SJSA1 (cell line): Measurements from ENCODE around the gene PDE4B. TPM values are rescaled to one million over a fixed set of nuclear protein-coding genes. Genes with fewer than 3 reads are reported as not detected.
A peak's percentile ranks its signal among the peaks of the same experiment; 100 is the strongest.
"Not testable (repeated sequence)": the region's sequence is repeated elsewhere in the genome, so short reads cannot be mapped to it uniquely, and the experiment has no call there.

Experiments used
- DNase-seq, 2 experiments: peaks; one replicate each; pipeline ENCODE4 v3.0.0-alpha.2; 2015 to 2020; ENCODE audit warnings: low spot score in 2 of 2, low read depth in 1 of 2
- H3K27ac ChIP-seq: fragments of 250-450 bp; sonication (Bioruptor Pico); 2 replicates; pipeline ENCODE4 v1.5.1; 2020; ENCODE audit warnings: mild to moderate bottlenecking, moderate library complexity
- H3K27me3 ChIP-seq: fragments of 250-450 bp; sonication (Bioruptor Pico); replicated peaks from 2 replicates; pipeline ENCODE4 v1.5.1; 2020; ENCODE audit warnings: mild to moderate bottlenecking, moderate library complexity
- H3K36me3 ChIP-seq: fragments of 250-450 bp; sonication (Bioruptor Pico); 2 replicates; pipeline ENCODE4 v1.5.1; 2020; ENCODE audit warnings: mild to moderate bottlenecking
- H3K4me1 ChIP-seq: fragments of 250-450 bp; sonication (Bioruptor Pico); replicated peaks from 2 replicates; pipeline ENCODE4 v1.6.1; 2021; ENCODE audit warnings: mild to moderate bottlenecking
- H3K4me3 ChIP-seq: fragments of 250-450 bp; sonication (Bioruptor Pico); 2 replicates; pipeline ENCODE4 v1.5.1; 2020; ENCODE audit warnings: mild to moderate bottlenecking
- H3K9me3 ChIP-seq: fragments of 250-450 bp; sonication (Bioruptor Pico); replicated peaks from 2 replicates; pipeline ENCODE4 v1.5.1; 2020; ENCODE audit warnings: mild to moderate bottlenecking
- total RNA-seq: library from RNA; depleted of rRNA; stranded (reverse); fragments of >200 nt; shearing (Covaris generic); gene quantifications from 2 replicates; pipeline ENCODE4 v1.2.3, GENCODE V29; 2014

PDE4B gene
- total RNA-seq, 1 experiment from 2014 or later: 12.4 TPM

DNA sequence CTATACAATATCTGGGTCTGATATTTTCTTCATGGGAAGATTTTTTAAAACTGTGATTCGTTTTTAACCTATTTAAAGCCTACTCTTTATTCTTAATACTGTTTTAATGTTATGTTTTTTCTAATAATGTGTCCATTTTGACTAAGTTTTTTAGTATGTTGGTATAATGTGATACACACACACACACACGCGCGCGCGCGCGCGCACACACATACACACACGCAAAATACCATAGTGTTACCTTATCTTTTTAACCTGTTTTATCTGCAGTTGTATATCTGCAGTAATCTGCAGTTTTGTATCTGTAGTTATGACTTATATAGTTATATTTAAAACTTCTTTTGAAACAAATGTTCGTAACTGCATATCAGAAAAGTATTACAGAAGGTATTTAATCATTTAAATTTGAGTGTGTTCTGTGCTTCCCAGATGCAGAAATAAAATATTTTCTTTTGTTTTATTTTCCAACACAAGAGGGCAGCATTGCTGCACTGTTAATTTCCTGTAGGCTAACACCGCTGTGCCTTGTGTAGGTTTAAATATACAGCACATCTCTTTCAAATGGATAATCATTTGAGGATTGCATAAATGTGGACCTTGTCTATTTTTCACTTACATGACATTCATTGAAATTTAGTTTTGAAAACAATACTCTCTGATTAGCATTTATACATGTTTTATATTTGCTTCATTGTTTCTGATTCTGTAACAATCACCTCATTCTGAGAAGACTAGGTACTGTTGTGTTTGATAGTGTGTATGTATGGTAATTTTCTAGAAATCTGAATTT, 166.1 kb downstream of the PDE4B start:
- Histone ChIP-seq H3K36me3 (no peaks in the 10 kb centered on the region), H3K27ac (no peak overlapping the region)
- peak in 1 of 2 experiments; percentile 54 for DNase-seq

DNA sequence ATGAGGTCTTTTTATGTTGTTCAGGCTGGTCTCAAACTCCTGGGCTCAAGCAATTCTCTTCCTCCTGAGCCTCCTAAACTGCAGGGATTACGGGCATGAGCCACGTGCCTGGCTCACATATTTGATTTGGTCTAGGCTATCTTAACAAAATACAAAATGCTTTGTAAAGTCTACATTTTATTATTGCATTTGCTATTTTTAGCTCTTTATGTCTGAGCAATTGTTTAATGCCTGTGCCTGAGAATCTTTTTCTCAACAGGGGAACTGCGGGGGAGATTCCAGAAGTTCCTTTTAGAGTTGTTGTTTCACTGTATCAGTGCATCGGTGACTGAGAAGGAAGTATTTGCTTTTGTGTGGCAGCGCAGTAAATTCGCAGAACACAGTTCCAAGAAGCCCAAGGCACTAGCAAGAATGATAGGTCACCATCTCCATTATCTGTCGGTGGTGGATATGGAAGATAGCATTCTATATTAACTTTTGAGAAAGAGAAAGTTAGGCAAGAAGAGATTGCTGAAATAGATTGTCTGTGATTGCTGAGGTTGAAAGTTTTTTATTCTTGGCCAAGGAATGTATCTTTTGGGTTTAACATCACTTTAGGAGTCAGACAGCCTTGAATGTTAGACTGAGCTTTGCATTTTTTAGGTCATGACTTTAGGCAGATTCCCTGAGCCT, 167.3 kb downstream of the PDE4B start:
- no peaks in the 10 kb centered on the region for H3K27me3 ChIP-seq
- DNase-seq: no peak
- no peaks in the 10 kb centered on the region for H3K9me3 ChIP-seq
- no peaks in the 10 kb centered on the region for H3K4me1 ChIP-seq
- H3K4me3 ChIP-seq: no peak overlapping the region
- H3K27ac ChIP-seq: no peak overlapping the region
- H3K36me3 ChIP-seq: no peaks in the 10 kb centered on the region

More for the DNA sequence above, 166.1 kb downstream of the PDE4B start:
- H3K9me3 ChIP-seq: no peaks in the 10 kb centered on the region
- H3K4me1 ChIP-seq: no peaks in the 10 kb centered on the region
- no peak overlapping the region for H3K4me3 ChIP-seq
- H3K27me3 ChIP-seq: no peaks in the 10 kb centered on the region

DNA sequence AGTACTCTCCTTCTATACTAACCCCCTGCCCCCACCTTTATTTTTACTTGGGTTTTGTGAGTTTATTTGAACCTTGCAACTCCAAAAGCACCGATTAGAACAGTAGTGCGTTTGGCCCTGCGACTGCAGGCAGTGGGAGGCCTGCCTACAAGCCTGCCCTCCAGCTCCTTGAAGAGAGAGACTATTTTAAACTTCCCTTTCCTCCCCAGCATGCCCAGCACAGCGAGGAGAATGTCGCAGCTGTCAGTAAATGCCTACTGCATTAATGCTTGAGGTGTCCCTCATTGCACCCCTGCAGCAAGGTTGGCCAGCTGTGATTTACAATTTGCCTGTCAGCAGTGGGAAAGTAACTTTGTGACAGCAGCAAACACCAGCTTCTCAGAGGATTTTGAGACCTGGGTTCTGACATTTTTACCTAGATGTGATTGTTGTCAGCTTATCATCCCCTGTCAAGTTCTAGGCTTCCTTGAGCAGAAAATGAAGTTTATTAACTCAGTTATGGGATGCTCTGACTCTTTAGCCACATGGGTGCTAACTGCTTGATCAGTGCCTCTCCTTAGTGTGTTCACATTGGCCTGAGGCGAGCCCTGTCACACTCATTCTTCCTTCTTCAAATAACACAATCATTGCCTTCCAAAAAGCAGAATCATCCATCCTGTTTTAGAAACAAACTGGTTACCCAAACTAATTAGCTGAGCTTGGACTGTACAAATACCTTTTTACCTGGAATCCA, 170.6 kb downstream of the PDE4B start:
- H3K4me3 ChIP-seq: no peak overlapping the region
- H3K36me3 ChIP-seq: no peaks in the 10 kb centered on the region
- no peak for DNase-seq
- H3K27ac ChIP-seq: no peak overlapping the region
- no peaks in the 10 kb centered on the region for H3K9me3 ChIP-seq
- H3K4me1 ChIP-seq: no peaks in the 10 kb centered on the region
- no peaks in the 10 kb centered on the region for H3K27me3 ChIP-seq

DNA sequence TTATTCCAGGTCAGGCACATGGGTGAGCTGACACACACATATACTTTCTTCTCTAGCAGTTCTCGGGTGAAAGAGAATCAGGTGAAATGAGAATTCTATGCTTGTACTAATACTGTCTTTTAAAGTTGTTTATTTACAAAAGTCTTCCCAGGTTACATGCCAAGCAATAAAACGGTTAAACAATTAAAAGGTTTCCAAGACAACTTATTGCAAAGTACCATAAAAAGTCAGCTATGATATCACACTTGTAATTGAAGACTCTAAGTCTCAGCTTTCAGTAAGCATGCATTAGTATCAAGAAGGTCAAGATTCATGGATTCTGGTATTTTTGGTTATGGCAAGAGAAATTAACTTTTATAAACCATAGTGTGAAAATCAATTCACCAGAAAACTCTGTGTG, 171.4 kb downstream of the PDE4B start:
- Histone ChIP-seq H3K4me3 (no peak overlapping the region), H3K27ac (no peak overlapping the region), H3K4me1 (no peaks in the 10 kb centered on the region), H3K27me3 (no peaks in the 10 kb centered on the region), H3K9me3 (no peaks in the 10 kb centered on the region), H3K36me3 (no peaks in the 10 kb centered on the region)
- no peak for DNase-seq

DNA sequence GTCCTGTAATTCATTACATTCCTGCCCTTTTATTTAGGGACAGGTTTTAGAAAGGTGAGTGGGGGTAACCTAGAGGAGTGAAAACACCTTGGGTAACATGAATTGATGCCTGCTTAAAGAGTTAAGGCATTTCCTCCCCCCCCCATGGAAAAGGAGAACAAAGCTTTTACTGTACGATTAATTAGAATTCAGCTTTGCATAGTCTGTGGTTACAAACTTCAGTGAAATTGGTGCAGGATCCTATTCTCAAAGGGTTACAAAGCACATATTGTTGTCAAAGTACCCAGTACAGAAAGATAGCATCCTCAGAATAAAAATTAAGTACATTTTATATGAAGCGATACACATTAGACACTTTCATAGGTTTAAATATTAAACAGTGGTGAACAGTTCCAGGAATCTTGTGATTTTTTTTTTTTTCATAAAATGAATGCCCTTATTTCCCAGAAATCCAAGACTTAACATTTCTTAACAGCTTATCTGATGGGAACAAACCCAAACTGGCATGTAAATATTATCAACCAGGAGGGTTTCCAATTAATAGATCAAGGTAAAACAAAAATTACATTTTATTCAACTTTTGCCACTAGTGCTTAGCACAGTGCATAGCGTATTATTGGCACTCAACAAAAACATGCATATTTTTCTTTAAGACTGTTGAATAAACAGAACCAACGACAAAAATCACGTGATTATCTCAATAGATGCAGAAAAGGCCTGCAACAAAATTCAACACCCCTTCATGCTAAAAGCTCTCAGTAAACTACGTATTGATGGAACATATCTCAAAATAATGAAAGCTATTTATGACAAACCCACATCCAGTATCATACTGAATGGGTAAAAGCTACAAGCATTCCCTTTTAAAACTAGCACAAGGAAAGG, 172.7 kb downstream of the PDE4B start:
- H3K27ac ChIP-seq: no peak overlapping the region
- DNase-seq: no peak
- H3K36me3 ChIP-seq: no peaks in the 10 kb centered on the region
- H3K4me3 ChIP-seq: no peak overlapping the region
- H3K4me1 ChIP-seq: no peaks in the 10 kb centered on the region
- no peaks in the 10 kb centered on the region for H3K27me3 ChIP-seq
- H3K9me3 ChIP-seq: no peaks in the 10 kb centered on the region

DNA sequence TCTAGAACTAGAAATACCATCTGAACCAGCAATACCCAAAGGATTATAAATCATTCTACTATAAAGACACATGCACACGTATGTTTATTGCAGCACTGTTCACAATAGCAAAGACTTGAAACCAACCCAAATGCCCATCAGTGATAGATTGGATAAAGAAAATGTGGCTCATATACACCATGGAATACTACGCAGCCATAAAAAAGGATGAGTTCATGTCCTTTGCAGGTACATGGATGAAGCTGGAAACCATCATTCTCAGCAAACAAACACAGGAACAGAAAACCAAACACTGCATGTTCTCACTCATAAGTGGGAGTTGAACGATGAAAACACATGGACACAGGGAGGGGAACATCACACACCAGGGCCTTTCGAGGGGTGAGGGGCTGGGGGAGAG, 174.8 kb downstream of the PDE4B start:
- not testable (repeated sequence) for H3K27me3 ChIP-seq, H3K27ac ChIP-seq, H3K4me3 ChIP-seq, H3K9me3 ChIP-seq, H3K4me1 ChIP-seq, H3K36me3 ChIP-seq, DNase-seq

DNA sequence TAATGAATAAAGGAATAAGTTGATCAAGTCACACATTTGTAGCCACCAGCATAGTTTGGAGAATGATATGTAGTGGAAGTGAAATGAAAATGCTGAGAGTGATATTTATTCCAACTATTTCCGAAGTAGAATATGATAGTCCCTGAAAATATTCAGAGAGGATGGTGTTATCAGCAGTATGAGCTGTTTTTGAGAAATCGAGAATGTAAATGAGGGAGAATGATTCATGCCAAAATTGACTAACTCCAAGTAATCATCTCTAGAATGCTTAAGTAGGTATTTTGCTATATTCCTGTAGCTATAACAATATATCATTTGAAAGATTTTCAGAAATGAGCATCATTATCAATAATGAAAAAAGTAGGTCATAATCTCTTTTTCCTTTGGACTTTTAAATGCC, 178.9 kb downstream of the PDE4B start:
- peaks cover 4% of the 10 kb centered on the region; the same call in 1 of the 2 replicates for H3K9me3 ChIP-seq
- no peak overlapping the region for H3K4me3 ChIP-seq
- H3K4me1 ChIP-seq: no peaks in the 10 kb centered on the region
- no peak for DNase-seq
- no peaks in the 10 kb centered on the region for H3K27me3 ChIP-seq
- no peaks in the 10 kb centered on the region for H3K36me3 ChIP-seq
- H3K27ac ChIP-seq: no peak overlapping the region

DNA sequence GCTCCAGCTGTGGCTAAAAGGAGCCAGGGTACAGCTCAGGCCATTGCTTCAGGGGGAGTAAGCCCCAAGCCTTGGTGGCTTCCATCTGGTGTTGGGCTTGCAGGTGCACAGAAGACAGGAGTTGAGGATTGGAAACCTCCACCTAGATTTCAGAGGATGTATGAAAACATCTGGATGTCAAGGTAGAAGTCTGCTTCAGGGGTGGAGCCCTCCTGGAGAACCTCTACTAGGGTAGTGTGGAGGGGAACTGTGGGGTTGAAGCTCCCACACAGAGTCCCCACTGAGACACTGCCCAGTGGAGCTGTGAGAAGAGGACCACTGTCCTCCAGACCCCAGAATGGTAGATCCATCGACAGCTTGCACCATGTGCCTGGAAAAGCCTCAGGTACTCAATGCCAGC, 183.0 kb downstream of the PDE4B start:
- no peak for DNase-seq
- H3K9me3 ChIP-seq: peaks cover 4% of the 10 kb centered on the region; the same call in 1 of the 2 replicates
- no peak overlapping the region for H3K27ac ChIP-seq
- H3K36me3 ChIP-seq: no peaks in the 10 kb centered on the region
- H3K27me3 ChIP-seq: no peaks in the 10 kb centered on the region
- H3K4me1 ChIP-seq: no peaks in the 10 kb centered on the region
- H3K4me3 ChIP-seq: no peak overlapping the region

DNA sequence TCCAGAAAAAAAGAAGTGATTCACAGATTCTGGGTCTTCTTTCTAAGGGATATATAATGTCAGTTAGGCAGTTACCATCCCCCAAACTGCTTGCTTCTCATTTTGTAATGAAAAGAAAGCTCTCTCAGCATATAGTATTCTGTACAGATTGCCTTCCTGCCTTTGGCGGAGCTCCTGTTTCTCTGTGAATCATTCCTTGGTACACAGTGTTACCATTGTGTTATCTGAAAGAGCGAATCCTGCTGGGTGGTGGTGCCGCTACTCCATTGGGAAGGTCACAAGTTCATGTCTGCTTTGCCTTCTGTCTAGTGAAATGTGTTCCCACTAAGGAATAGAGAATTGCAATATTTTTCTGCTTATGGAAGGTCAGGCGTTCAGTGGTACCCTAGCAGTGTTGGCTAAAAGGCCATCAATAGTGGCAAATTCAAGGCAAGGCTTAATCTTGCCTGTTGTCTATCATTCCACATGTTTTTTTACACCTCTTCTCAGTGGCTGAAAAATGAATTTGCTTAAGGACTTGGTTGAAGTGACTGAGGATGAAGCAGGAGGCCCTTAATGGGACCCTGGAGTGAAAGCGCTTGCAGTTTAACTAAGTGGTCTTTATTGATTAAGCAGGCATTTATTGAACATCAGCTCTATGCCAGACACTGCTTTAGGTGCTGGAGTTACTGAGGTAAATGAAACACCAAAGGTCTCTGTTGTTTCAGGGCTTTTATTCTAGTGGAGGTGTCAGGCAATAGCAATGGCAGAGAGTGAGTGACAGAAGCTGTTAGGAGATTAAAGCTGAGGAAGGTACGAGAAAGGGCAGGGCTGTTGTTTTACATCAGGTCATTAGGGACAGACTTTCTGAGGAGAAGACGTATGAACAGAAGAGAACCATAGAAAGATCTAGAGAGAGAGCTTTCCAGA, 186.7 kb downstream of the PDE4B start:
- Histone ChIP-seq H3K36me3 (no peaks in the 10 kb centered on the region), H3K27me3 (no peaks in the 10 kb centered on the region), H3K9me3 (peaks cover 4% of the 10 kb centered on the region; the same call in 1 of the 2 replicates), H3K4me3 (no peak overlapping the region), H3K27ac (no peak overlapping the region), H3K4me1 (no peaks in the 10 kb centered on the region)
- no peak for DNase-seq

DNA sequence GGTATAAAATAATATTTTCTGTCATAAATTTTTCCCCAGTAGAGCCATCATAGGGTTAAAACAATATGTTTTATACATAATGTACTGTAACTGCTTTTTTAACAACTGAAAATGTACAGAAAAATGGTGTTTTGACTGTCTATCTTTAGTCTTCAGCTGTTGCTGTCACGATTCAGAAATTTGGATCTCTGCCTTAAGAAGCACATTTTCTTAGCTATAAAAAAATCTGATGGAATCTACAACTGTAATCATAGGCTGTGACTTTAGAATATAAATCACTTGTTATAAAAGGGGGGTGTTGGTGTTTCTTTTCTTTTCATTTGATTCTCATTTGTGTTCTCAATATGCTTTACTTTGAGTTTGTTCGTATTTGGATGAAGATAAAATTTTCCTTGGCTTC, 187.5 kb downstream of the PDE4B start:
- H3K36me3 ChIP-seq: no peaks in the 10 kb centered on the region
- no peak for DNase-seq
- no peaks in the 10 kb centered on the region for H3K27me3 ChIP-seq
- no peak overlapping the region for H3K27ac ChIP-seq
- H3K9me3 ChIP-seq: no peaks in the 10 kb centered on the region; the same call in 1 of the 2 replicates
- no peak overlapping the region for H3K4me3 ChIP-seq
- H3K4me1 ChIP-seq: no peaks in the 10 kb centered on the region

DNA sequence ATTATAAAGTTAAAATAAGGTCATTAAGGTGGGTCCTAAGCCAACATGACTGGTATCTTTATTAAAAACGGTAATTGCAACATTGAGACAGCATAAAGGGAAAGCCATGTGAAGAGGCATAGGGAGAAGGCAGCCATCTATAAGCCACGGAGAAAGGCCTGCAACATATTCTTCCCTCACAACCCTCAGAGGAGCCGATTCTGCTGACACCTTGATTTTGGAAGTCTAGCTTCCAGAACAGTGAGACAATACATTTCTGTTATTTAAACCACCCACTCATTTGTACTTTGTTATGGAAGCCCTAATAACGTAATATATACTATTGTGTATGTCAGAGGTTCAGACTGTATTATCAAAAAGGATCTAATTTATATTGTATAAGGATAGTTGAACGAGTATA, 190.8 kb downstream of the PDE4B start:
- Histone ChIP-seq H3K9me3 (no peaks in the 10 kb centered on the region), H3K27me3 (no peaks in the 10 kb centered on the region), H3K27ac (no peak overlapping the region), H3K36me3 (no peaks in the 10 kb centered on the region), H3K4me3 (no peak overlapping the region), H3K4me1 (no peaks in the 10 kb centered on the region)
- DNase-seq: no peak

DNA sequence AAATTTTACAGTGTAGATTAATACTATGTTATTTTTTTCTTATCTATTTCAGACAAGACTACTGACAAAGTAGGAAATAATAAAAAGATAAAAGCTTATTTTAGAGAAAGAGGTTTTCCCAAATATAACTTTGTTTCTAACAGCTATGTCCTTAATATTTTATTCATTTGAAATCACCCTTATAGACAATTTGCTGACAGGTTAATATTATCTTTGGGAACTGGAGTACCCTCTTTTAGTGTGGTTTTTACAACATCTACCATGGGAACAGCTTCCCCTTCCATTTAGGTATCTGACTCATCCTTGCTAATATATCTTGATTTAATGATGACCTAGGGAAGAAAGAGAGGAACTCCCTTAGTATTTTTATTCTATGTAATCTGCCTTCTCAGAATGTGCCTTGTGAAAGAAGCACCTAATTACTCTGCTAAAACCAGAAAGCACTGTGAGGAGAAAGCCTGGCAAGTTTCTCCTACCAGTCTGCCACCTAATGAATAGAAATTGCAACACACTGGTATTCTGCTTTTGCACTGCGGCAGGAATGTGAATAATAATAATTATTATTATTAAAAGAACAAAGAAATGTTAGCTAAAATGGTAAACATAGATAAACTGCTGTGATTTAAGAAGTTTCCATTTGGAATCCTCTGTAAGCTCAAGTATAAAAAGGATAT, 192.8 kb downstream of the PDE4B start:
- H3K9me3 ChIP-seq: no peaks in the 10 kb centered on the region
- no peaks in the 10 kb centered on the region for H3K36me3 ChIP-seq
- no peak overlapping the region for H3K4me3 ChIP-seq
- H3K4me1 ChIP-seq: no peaks in the 10 kb centered on the region
- no peaks in the 10 kb centered on the region for H3K27me3 ChIP-seq
- H3K27ac ChIP-seq: no peak overlapping the region
- no peak for DNase-seq
